K562 (cell line): ENCODE data around the gene GPC3. TPM values are rescaled to one million over a fixed set of nuclear protein-coding genes. Genes with fewer than 3 reads are reported as not detected.

Experiments
- ATAC-seq: fragments of 200-7000 bp; cut with Tn5 transposase; 3 replicates; pipeline ENCODE4 v1.9.1; 2020; ENCODE audit warnings: moderate library complexity
- BruUV-seq: library from RNA; stranded (reverse); fragments of 400-500 nt; replicated peaks from 2 replicates; lab custom pipeline; 2021; lab: Mats Ljungman, UMichigan
- CTCF ChIA-PET: fragments of 300-600 bp; formaldehyde crosslinking; extraction: SDS; loops from one replicate; lab custom pipeline; 2021; ENCODE audit warnings: low intra/inter-chr PET ratio; lab: Yijun Ruan, JAX
- POLR2A ChIA-PET: fragments of 300-600, 350-650 bp; sonication (Branson Sonifier 250); formaldehyde crosslinking; extraction: SDS; loops from one replicate; lab custom pipeline; 2021; ENCODE audit warnings: antibody characterized with exemption, inconsistent platforms; lab: Yijun Ruan, JAX
- DNase-seq, 4 experiments: peaks; one replicate each; pipeline versions ENCODE4 v3.0.0 to v3.0.0-alpha.2; 2011 to 2018; ENCODE audit warnings: low spot score in 3 of 4, mixed read lengths in 3 of 4; ENCODE audit errors: extremely low read depth in 1 of 4
- FAIRE-seq: peaks from 2 replicates; lab custom pipeline; 2011; peaks lifted over from hg19 to GRCh38; lab: Jason Lieb, UNC
- H2AFZ ChIP-seq: 2 replicates; pipeline ENCODE4 v1.6.0; 2011; ENCODE audit warnings: low read depth, low read length, control low read depth, inconsistent platforms
- H3K27ac ChIP-seq: fragments of 200-600 bp; 3 replicates; pipeline ENCODE4 v1.8.0; 2011; ENCODE audit warnings: low read depth, mild to moderate bottlenecking, control low read depth, inconsistent platforms, low read length, moderate library complexity, mixed read lengths; ENCODE audit errors: extremely low read depth
- H3K27me3 ChIP-seq, 2 experiments: fragments of 300-600 bp in 1 of 2; 2 replicates in 1 of 2; 3 replicates in 1 of 2; pipeline versions ENCODE4 v1.6.0 to v1.8.0; 2011; ENCODE audit warnings: inconsistent platforms in 2 of 2, low read length in 2 of 2, mild to moderate bottlenecking in 1 of 2, mixed read lengths in 1 of 2, moderate library complexity in 1 of 2; ENCODE audit not compliant: control insufficient read depth in 2 of 2, insufficient read depth in 2 of 2
- H3K36me3 ChIP-seq: fragments of 300-600 bp; 3 replicates; pipeline ENCODE4 v1.8.0; 2011; ENCODE audit warnings: mild to moderate bottlenecking, low read length, inconsistent platforms; ENCODE audit not compliant: control insufficient read depth, insufficient read depth
- H3K4me1 ChIP-seq, 2 experiments: fragments of 200-600 bp in 1 of 2; replicated peaks in 1 of 2; 2 replicates in 1 of 2; 3 replicates in 1 of 2; pipeline versions ENCODE4 v1.5.1 to v1.8.0; 2011; ENCODE audit warnings: inconsistent platforms in 2 of 2, low read length in 2 of 2, mild to moderate bottlenecking in 1 of 2, mixed read lengths in 1 of 2, moderate library complexity in 1 of 2; ENCODE audit not compliant: control insufficient read depth in 2 of 2, insufficient read depth in 2 of 2
- H3K4me2 ChIP-seq: 2 replicates; pipeline ENCODE4 v1.6.1; 2011; ENCODE audit warnings: low read length, control low read depth, inconsistent platforms, mixed read lengths; ENCODE audit not compliant: insufficient read depth
- H3K4me3 ChIP-seq: fragments of 200-600 bp; sonication (generic), shearing (Covaris generic); 2 replicates; pipeline ENCODE4 v1.5.1; 2016; ENCODE audit warnings: control low read depth, inconsistent platforms
- H3K79me2 ChIP-seq: fragments of 200-600 bp; 3 replicates; pipeline ENCODE4 v1.8.0; 2011; ENCODE audit warnings: low read length, inconsistent platforms; ENCODE audit not compliant: control insufficient read depth, insufficient read depth
- H3K9ac ChIP-seq, 2 experiments: 2 replicates each; pipeline versions ENCODE4 v1.6.0 to v1.6.1; 2011; ENCODE audit warnings: low read depth in 2 of 2, low read length in 2 of 2, control low read depth in 1 of 2, inconsistent platforms in 1 of 2, mild to moderate bottlenecking in 1 of 2, mixed read lengths in 1 of 2; ENCODE audit not compliant: insufficient read depth in 1 of 2
- H3K9me1 ChIP-seq: one replicate; pipeline ENCODE4 v1.6.0; 2011; ENCODE audit warnings: inconsistent platforms, mild to moderate bottlenecking, low read length, moderate library complexity; ENCODE audit not compliant: control insufficient read depth, insufficient read depth
- H3K9me3 ChIP-seq: replicated peaks from 2 replicates; pipeline ENCODE4 v1.5.1; 2011; ENCODE audit warnings: low read depth, low read length, inconsistent platforms; ENCODE audit not compliant: control insufficient read depth, insufficient read depth
- H4K20me1 ChIP-seq: replicated peaks from 2 replicates; pipeline ENCODE4 v1.6.1; 2011; ENCODE audit warnings: low read length, inconsistent platforms, mixed read lengths; ENCODE audit not compliant: control insufficient read depth, insufficient read depth
- BACH1 ChIP-seq: fragments of 200-800 bp; sonication (Bioruptor generic); IDR thresholded peaks from 2 replicates; pipeline ENCODE4 v1.6.1; 2016; ENCODE audit warnings: missing genetic modification characterization, missing compliant biosample characterization
- CBFB ChIP-seq: sonication (generic); formaldehyde crosslinking; IDR thresholded peaks from 2 replicates; pipeline ENCODE4 v1.4.0; 2020; ENCODE audit warnings: mild to moderate bottlenecking, missing genetic modification reagents
- DIDO1 ChIP-seq: fragments of 450-650 bp; IDR thresholded peaks from 2 replicates; pipeline ENCODE4 v1.6.1; 2016; ENCODE audit warnings: low read depth, missing biosample characterization, missing genetic modification characterization
- FOXJ3 ChIP-seq: sonication (generic); formaldehyde crosslinking; IDR thresholded peaks from 2 replicates; pipeline ENCODE4 v1.4.0; 2020; ENCODE audit warnings: mild to moderate bottlenecking, missing genetic modification reagents
- HLTF ChIP-seq: fragments of 450-650 bp; IDR thresholded peaks from 2 replicates; pipeline ENCODE4 v1.6.1; 2016
- HNRNPH1 ChIP-seq: fragments of 200-400 bp; formaldehyde crosslinking; optimal IDR thresholded peaks from 2 replicates; pipeline ENCODE3; 2017; ENCODE audit warnings: low read depth, mild to moderate bottlenecking, low read length, moderate library complexity
- NONO ChIP-seq, 2 experiments: fragments of 200-400 bp in 1 of 2; fragments of 450-650 bp in 1 of 2; formaldehyde crosslinking in 1 of 2; IDR thresholded peaks; 2 replicates each; pipeline ENCODE4 v1.6.1; 2017; ENCODE audit warnings: low read depth in 2 of 2, mild to moderate bottlenecking in 2 of 2, moderate library complexity in 2 of 2, low read length in 1 of 2
- PCBP2 ChIP-seq: fragments of 200-400 bp; formaldehyde crosslinking; IDR thresholded peaks from 2 replicates; pipeline ENCODE4 v1.6.1; 2018; ENCODE audit warnings: low read length, low read depth, mild to moderate bottlenecking, moderate library complexity; ENCODE audit not compliant: poor library complexity, severe bottlenecking
- SMARCC2 ChIP-seq: fragments of 450-650 bp; IDR thresholded peaks from 2 replicates; pipeline ENCODE4 v1.6.1; 2017; ENCODE audit warnings: antibody characterized with exemption, moderate library complexity, mild to moderate bottlenecking, low read depth
- SP1 ChIP-seq: sonication (generic); formaldehyde crosslinking; IDR thresholded peaks from 2 replicates; pipeline ENCODE4 v1.8.1; 2022; ENCODE audit warnings: mild to moderate bottlenecking, missing genetic modification reagents
- SREBF1 ChIP-seq: fragments of 150-350 bp; IDR thresholded peaks from 2 replicates; pipeline ENCODE4 v1.6.1; 2014; ENCODE audit warnings: antibody characterized with exemption, low read depth, low read length, borderline replicate concordance
- TOE1 ChIP-seq, 2 experiments: fragments of 450-650 bp in 1 of 2; sonication (generic) in 1 of 2; formaldehyde crosslinking in 1 of 2; IDR thresholded peaks; 2 replicates each; pipeline versions ENCODE4 v1.7.1 to v1.8.0; 2016 to 2022; ENCODE audit warnings: borderline replicate concordance in 2 of 2, mild to moderate bottlenecking in 2 of 2, antibody characterized with exemption in 1 of 2, inconsistent platforms in 1 of 2, low read depth in 1 of 2, missing genetic modification reagents in 1 of 2, moderate library complexity in 1 of 2
- ZNF146 ChIP-seq: IDR thresholded peaks from one replicate; pipeline ENCODE4 v1.6.1; 2018; ENCODE audit warnings: missing compliant biosample characterization; ENCODE audit not compliant: unreplicated experiment
- WGBS: fragments of 100-300 bp; shearing (Covaris generic); methylation state at CpG from one replicate; pipeline ENCODE4 v1.1.6; 2016; ENCODE audit warnings: low coverage, mixed read lengths; ENCODE audit not compliant: insufficient coverage; ENCODE audit errors: missing lambda C conversion rate; 5-methylcytosine and 5-hydroxymethylcytosine counted together
- in situ Hi-C: fragments of 300-500 bp; cut with MboI; formaldehyde crosslinking; loops from 4 replicates; pipeline ENCODE4 v1.15.0; 2018; ENCODE audit warnings: inconsistent platforms, mixed read lengths
- intact Hi-C: fragments of 100-400 bp; cut with micrococcal nuclease; formaldehyde crosslinking; loops from 2 replicates; pipeline ENCODE4 v1.14.2; 2022
- polyA plus RNA-seq, 8 experiments: library from polyadenylated mRNA; depleted of rRNA in 4 of 8; stranded (reverse) in 5 of 8; unstranded in 3 of 8; fragments of >200 nt; fragmentation: Nextera tagmentation in 2 of 8; fragmentation: Illumina TruSeq in 1 of 8; extraction: Ambion mirVana in 2 of 8; extraction: Trizol in 1 of 8; gene quantifications; 2 replicates each; pipeline versions ENCODE4 v1.2.1 to v1.2.3, GENCODE V29; 2011 to 2014; ENCODE audit warnings: inconsistent platforms in 1 of 8, missing spikeins in 1 of 8
- total RNA-seq, 7 experiments: library from RNA; depleted of rRNA in 6 of 7; stranded (reverse); fragments of >200 nt in 6 of 7; fragmentation: Illumina TruSeq in 2 of 7; extraction: Trizol in 2 of 7; gene quantifications; 2 replicates each; pipeline versions ENCODE4 v1.2.1 to v1.2.3, GENCODE V29; 2011 to 2021; ENCODE audit warnings: low replicate concordance in 1 of 7
- TF ChIP-seq, protein P1 (sequence below): fragments of 450-650 bp; IDR thresholded peaks from 2 replicates; pipeline ENCODE4 v1.6.1; 2016; ENCODE audit warnings: mild to moderate bottlenecking
- TF ChIP-seq, protein P2 (sequence below): fragments of 450-650 bp; formaldehyde crosslinking; IDR thresholded peaks from 2 replicates; pipeline ENCODE4 v1.4.0; 2020; ENCODE audit warnings: mild to moderate bottlenecking, moderate library complexity
- TF ChIP-seq, protein P3 (sequence below): fragments of 250-450 bp; sonication (Bioruptor Pico); IDR thresholded peaks from 2 replicates; pipeline ENCODE4 v1.8.0; 2022; ENCODE audit warnings: moderate library complexity, mild to moderate bottlenecking, inconsistent platforms
- TF ChIP-seq, protein P4 (sequence below): sonication (generic); formaldehyde crosslinking; IDR thresholded peaks from 2 replicates; pipeline ENCODE4 v1.8.1; 2022; ENCODE audit warnings: missing genetic modification reagents

Gene GPC3
- total and polyA plus RNA-seq, 9 of the 15 experiments (the other 6 are each of a cell fraction or from before 2014, with no cell fraction given): 0.42 TPM; not detected in 8

DNA sequence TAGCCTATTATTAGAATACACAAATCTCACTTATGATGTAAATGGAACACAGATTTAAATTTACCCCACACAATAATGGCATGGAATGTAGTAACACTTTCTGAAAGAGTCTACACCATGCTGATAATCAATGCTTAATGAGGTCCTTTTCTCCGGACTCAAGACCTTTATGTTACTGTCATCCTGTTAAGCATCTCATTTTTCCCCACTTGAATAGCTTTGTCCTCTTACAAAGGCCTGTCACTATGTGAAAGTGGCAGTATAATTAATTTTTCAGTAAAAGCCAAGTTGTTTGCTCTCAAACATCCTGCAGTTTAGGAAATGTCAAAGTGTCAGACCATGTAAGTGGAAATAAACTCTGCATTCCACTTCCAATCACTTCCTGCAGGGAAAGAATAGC is 96.4 kb downstream of the GPC3 start:
- Histone ChIP-seq H3K4me3 (no peak overlapping the region), H4K20me1 (no peaks in the 10 kb centered on the region), H3K79me2 (no peaks in the 10 kb centered on the region), H3K27ac (no peak overlapping the region), H3K9ac (no peak overlapping the region), H3K4me1 (no peaks in the 10 kb centered on the region), H3K4me2 (no peak overlapping the region), H3K9me3 (no peaks in the 10 kb centered on the region), H3K9me1 (no peaks in the 10 kb centered on the region), H3K36me3 (no peaks in the 10 kb centered on the region), H3K27me3 (no peaks in the 10 kb centered on the region), H2AFZ (no peak overlapping the region)
- FAIRE-seq (no peak), ATAC-seq (no peak), DNase-seq (no peak)
- 0% methylated on average over 1 of the region's 1 CpG for WGBS
- ChIA-PET CTCF (no interaction called here), POLR2A (no interaction called here)
- in situ Hi-C loops: no loop called here
- intact Hi-C loops: no loop called here
- BruUV-seq: no TSS peak
- TF ChIP-seq HNRNPH1 (no peak), PCBP2 (no peak), CBFB (CRISPR knock-in tag) (no peak), NONO (IDR thresholded peaks at IDR 0.05; ENCODE audit: low read depth in 2 of 2, low read length in 1 of 2) (no peak), ZNF146 (CRISPR knock-in tag) (no peak), DIDO1 (tag) (no peak), HLTF (no peak), BACH1 (no peak), SREBF1 (no peak), SP1 (CRISPR knock-in tag) (no peak), TOE1 (IDR thresholded peaks at IDR 0.05; ENCODE audit: borderline replicate concordance) (no peak), TOE1 (CRISPR knock-in tag; IDR thresholded peaks at IDR 0.05; ENCODE audit: borderline replicate concordance, low read depth) (no peak), SMARCC2 (no peak), FOXJ3 (CRISPR knock-in tag) (no peak)
- TF ChIP-seq, protein P1, sequence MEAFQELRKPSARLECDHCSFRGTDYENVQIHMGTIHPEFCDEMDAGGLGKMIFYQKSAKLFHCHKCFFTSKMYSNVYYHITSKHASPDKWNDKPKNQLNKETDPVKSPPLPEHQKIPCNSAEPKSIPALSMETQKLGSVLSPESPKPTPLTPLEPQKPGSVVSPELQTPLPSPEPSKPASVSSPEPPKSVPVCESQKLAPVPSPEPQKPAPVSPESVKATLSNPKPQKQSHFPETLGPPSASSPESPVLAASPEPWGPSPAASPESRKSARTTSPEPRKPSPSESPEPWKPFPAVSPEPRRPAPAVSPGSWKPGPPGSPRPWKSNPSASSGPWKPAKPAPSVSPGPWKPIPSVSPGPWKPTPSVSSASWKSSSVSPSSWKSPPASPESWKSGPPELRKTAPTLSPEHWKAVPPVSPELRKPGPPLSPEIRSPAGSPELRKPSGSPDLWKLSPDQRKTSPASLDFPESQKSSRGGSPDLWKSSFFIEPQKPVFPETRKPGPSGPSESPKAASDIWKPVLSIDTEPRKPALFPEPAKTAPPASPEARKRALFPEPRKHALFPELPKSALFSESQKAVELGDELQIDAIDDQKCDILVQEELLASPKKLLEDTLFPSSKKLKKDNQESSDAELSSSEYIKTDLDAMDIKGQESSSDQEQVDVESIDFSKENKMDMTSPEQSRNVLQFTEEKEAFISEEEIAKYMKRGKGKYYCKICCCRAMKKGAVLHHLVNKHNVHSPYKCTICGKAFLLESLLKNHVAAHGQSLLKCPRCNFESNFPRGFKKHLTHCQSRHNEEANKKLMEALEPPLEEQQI: no peak
- TF ChIP-seq, protein P2, sequence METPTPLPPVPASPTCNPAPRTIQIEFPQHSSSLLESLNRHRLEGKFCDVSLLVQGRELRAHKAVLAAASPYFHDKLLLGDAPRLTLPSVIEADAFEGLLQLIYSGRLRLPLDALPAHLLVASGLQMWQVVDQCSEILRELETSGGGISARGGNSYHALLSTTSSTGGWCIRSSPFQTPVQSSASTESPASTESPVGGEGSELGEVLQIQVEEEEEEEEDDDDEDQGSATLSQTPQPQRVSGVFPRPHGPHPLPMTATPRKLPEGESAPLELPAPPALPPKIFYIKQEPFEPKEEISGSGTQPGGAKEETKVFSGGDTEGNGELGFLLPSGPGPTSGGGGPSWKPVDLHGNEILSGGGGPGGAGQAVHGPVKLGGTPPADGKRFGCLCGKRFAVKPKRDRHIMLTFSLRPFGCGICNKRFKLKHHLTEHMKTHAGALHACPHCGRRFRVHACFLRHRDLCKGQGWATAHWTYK (CRISPR knock-in tag): no peak
- TF ChIP-seq, protein P3, sequence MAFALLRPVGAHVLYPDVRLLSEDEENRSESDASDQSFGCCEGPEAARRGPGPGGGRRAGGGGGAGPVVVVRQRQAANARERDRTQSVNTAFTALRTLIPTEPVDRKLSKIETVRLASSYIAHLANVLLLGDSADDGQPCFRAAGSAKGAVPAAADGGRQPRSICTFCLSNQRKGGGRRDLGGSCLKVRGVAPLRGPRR (CRISPR knock-in tag): no peak
- TF ChIP-seq, protein P4, sequence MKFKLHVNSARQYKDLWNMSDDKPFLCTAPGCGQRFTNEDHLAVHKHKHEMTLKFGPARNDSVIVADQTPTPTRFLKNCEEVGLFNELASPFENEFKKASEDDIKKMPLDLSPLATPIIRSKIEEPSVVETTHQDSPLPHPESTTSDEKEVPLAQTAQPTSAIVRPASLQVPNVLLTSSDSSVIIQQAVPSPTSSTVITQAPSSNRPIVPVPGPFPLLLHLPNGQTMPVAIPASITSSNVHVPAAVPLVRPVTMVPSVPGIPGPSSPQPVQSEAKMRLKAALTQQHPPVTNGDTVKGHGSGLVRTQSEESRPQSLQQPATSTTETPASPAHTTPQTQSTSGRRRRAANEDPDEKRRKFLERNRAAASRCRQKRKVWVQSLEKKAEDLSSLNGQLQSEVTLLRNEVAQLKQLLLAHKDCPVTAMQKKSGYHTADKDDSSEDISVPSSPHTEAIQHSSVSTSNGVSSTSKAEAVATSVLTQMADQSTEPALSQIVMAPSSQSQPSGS (CRISPR knock-in tag): no peak
